GM12891 (cell line): ENCODE results near the gene GEN1.

Experiments used
- PAX5 ChIP-seq: IDR thresholded peaks from 2 replicates; pipeline ENCODE4 v1.6.1; 2011; ENCODE audit warnings: low read length, moderate library complexity, mild to moderate bottlenecking; ENCODE audit not compliant: insufficient read depth, severe bottlenecking
- POLR2A ChIP-seq: IDR thresholded peaks from 2 replicates; pipeline ENCODE4 v1.6.1; 2011; ENCODE audit warnings: low read depth, low read length, control low read depth
- POLR2AphosphoS5 ChIP-seq: IDR thresholded peaks from 2 replicates; pipeline ENCODE4 v1.6.1; 2011; ENCODE audit warnings: low read depth, low read length, control low read depth
- POU2F2 ChIP-seq: IDR thresholded peaks from 2 replicates; pipeline ENCODE4 v1.6.1; 2011; ENCODE audit warnings: low read depth, mild to moderate bottlenecking, control low read depth, low read length, moderate library complexity
- SPI1 ChIP-seq: IDR thresholded peaks from 2 replicates; pipeline ENCODE4 v1.6.1; 2011; ENCODE audit warnings: low read depth, low read length, control low read depth
- TAF1 ChIP-seq: IDR thresholded peaks from 2 replicates; pipeline ENCODE4 v1.6.1; 2011; ENCODE audit warnings: low read depth, low read length, control low read depth

DNA sequence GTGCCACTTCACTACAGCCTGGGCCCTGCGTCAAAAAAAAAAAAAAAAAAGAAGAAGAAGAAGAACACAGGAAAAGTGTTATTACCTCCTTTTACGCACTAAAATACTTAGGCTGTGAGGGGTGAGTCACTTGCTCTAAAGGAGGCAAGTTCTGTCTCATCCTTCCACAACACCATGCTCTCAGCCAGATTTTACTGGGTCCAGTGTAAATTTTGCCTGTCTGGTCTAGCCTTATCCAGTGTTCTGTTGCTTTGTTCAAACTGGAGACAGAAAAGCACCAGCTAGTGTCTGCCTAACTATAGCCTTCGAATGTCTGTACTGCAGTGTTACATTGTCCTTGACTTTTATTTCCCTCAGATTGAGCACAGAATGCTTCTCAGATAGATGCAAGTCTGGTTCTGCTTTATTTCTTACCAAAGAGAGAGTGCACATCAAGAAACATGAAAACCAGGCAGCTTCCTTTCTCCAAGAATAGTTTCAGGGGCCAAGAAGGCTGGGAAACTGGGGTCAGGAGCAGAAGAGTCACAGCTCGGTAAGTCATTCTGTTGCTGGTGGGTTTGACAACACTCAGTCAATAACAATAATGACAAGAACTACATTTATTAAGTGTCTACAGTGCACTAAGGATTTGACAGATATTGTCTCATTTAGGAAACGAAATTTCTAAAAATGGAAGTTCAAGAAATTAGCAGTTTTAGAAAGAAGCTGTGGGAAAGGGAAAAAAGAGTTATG, 59.2 kb downstream of the GEN1 start:
- TF ChIP-seq TAF1 (no peak), PAX5 (no peak), POLR2A (no peak), POLR2AphosphoS5 (no peak), SPI1 (no peak), POU2F2 (no peak)
